A549 (cell line): ENCODE results near the gene HSDL2. TPM values are rescaled to one million over a fixed set of nuclear protein-coding genes. Genes with fewer than 3 reads are reported as not detected.

ENCODE experiments used
- ATAC-seq, 2 experiments: fragments of 200-7000 bp in 1 of 2; fragments of >200 bp in 1 of 2; cut with Nextera tagmentation in 1 of 2; cut with Tn5 transposase in 1 of 2; 3 replicates each; pipeline versions ENCODE4 v1.8.0 to v1.9.1; 2018 to 2020; ENCODE audit warnings: mild to moderate bottlenecking in 1 of 2, moderate library complexity in 1 of 2
- CTCF ChIA-PET: fragments of 300-600 bp; sonication (Branson Sonifier 250); formaldehyde crosslinking; extraction: SDS; loops from one replicate; lab custom pipeline; 2021; ENCODE audit warnings: antibody characterized with exemption, inconsistent platforms; lab: Yijun Ruan, JAX
- POLR2A ChIA-PET: fragments of 350-600 bp; formaldehyde crosslinking; extraction: SDS; loops from one replicate; lab custom pipeline; 2021; ENCODE audit warnings: antibody characterized with exemption, inconsistent platforms; lab: Yijun Ruan, JAX
- DNase-seq, 2 experiments: peaks; one replicate each; pipeline versions ENCODE4 v3.0.0 to v3.0.0-alpha.2; 2011 to 2016; ENCODE audit warnings: low read depth in 1 of 2, low spot score in 1 of 2
- FAIRE-seq: peaks from 2 replicates; lab custom pipeline; 2011; peaks lifted over from hg19 to GRCh38; lab: Jason Lieb, UNC
- H3K27ac ChIP-seq, 2 experiments: fragments of >200 bp; sonication (Bioruptor Twin); formaldehyde crosslinking; 3 replicates each; pipeline ENCODE4 v1.5.1; 2016 to 2017
- H3K4me1 ChIP-seq: fragments of >200 bp; sonication (Bioruptor Twin); formaldehyde crosslinking; 3 replicates; pipeline ENCODE4 v1.6.1; 2016
- H3K4me2 ChIP-seq: fragments of >200 bp; sonication (Bioruptor Twin); formaldehyde crosslinking; 3 replicates; pipeline ENCODE4 v1.6.1; 2016
- H3K4me3 ChIP-seq: fragments of >200 bp; sonication (Bioruptor Twin); formaldehyde crosslinking; 3 replicates; pipeline ENCODE4 v1.5.1; 2016
- H3K9me3 ChIP-seq: fragments of >200 bp; sonication (Bioruptor Twin); formaldehyde crosslinking; 3 replicates; pipeline ENCODE4 v1.6.1; 2016
- ATOH8 ChIP-seq: fragments of 250-450 bp; sonication (Bioruptor Pico); IDR thresholded peaks from 2 replicates; pipeline ENCODE4 v1.5.0; 2020; ENCODE audit warnings: low read depth, mild to moderate bottlenecking, moderate library complexity
- BCL3 ChIP-seq: fragments of >200 bp; sonication (Bioruptor Twin); formaldehyde crosslinking; IDR thresholded peaks from 3 replicates; pipeline ENCODE4 v1.6.1; 2016
- CTCF ChIP-seq: fragments of >200 bp; sonication (Bioruptor Twin); formaldehyde crosslinking; IDR thresholded peaks from 3 replicates; pipeline ENCODE4 v1.5.1; 2016
- E2F6 ChIP-seq: IDR thresholded peaks from 2 replicates; pipeline ENCODE4 v1.6.1; 2012; ENCODE audit warnings: low read depth, borderline replicate concordance
- MAX ChIP-seq: IDR thresholded peaks from 2 replicates; pipeline ENCODE4 v1.6.1; 2012
- MAZ ChIP-seq: fragments of 150-350 bp; IDR thresholded peaks from 2 replicates; pipeline ENCODE4 v1.6.1; 2014; ENCODE audit warnings: antibody characterized with exemption, low read depth, low read length, borderline replicate concordance
- PHF8 ChIP-seq: fragments of 200-600 bp; sonication (generic); IDR thresholded peaks from 2 replicates; pipeline ENCODE4 v1.6.1; 2016; ENCODE audit warnings: low read depth, mild to moderate bottlenecking, antibody characterized with exemption, moderate library complexity, borderline replicate concordance
- POLR2A ChIP-seq: IDR thresholded peaks from 2 replicates; pipeline ENCODE4 v1.6.1; 2012; ENCODE audit warnings: mild to moderate bottlenecking, low read length
- RAD21 ChIP-seq, 2 experiments: fragments of >200 bp in 1 of 2; sonication (Bioruptor Twin) in 1 of 2; formaldehyde crosslinking in 1 of 2; IDR thresholded peaks in 1 of 2; conservative IDR thresholded peaks in 1 of 2; 2 replicates in 1 of 2; 3 replicates in 1 of 2; pipeline ENCODE4 v1.6.1; 2012 to 2018; ENCODE audit warnings: inconsistent platforms in 1 of 2
- SMC3 ChIP-seq: fragments of >200 bp; sonication (Bioruptor Twin); formaldehyde crosslinking; IDR thresholded peaks from 3 replicates; pipeline ENCODE4 v1.6.1; 2018; ENCODE audit warnings: inconsistent platforms
- TP53 ChIP-seq: fragments of 250-450 bp; sonication (Bioruptor Pico); IDR thresholded peaks from 2 replicates; pipeline ENCODE4 v1.5.0; 2021; ENCODE audit warnings: mild to moderate bottlenecking, moderate library complexity
- WGBS: methylation state at CpG from one replicate; pipeline ENCODE4 v1.1.6; 2017; ENCODE audit errors: missing lambda C conversion rate; 5-methylcytosine and 5-hydroxymethylcytosine counted together
- polyA plus RNA-seq, 4 experiments: library from polyadenylated mRNA; depleted of rRNA in 3 of 4; stranded (reverse); fragments of >200 nt; fragmentation: RNase III in 1 of 4; extraction: RNeasy Plus Mini Kit Qiagen cat#74134 plus additional on column Dnase treatment in 1 of 4; gene quantifications; 2 replicates in 3 of 4; 3 replicates in 1 of 4; pipeline ENCODE4 v1.2.3, GENCODE V29; 2011 to 2017

HSDL2 gene
- polyA plus RNA-seq, 2 of the 4 experiments (the other 2 are of a cell fraction) = 47.4 to 47.7 TPM

- TF ChIP-seq ATOH8 (CRISPR knock-in tag) = no peak
These were observed 46.8 kb upstream of the HSDL2 start, which contains the start of gene PTBP3 (continued) for GRCh38 chr9:112332977-112333638.

GRCh38 chr9:112333639-112334431 lies 46.1 kb upstream of the HSDL2 start:
- peak overlapping the region; percentile 97 for H3K27ac ChIP-seq
- H3K4me3 ChIP-seq = peak overlapping the region; percentile 81
- peaks cover 44% of the 10 kb centered on the region for H3K4me1 ChIP-seq
- 1% methylated on average over 13 of the region's 72 CpGs for WGBS
- H3K4me2 ChIP-seq = peak overlapping the region; percentile 84
- DNase-seq (peak; percentile 90 to 95), ATAC-seq (peak; percentile 68 to 78)
- POLR2A ChIA-PET = interaction anchor here (0.6 to 1.9 kb wide), 21 partner anchors 8 to 246 kb away, joined by 3 to 22 read pairs (median 5); partner anchors contain the start of genes HSDL2 and SUSD1
- TF ChIP-seq RAD21 (conservative IDR thresholded peaks at IDR 0.05 in 1 of 2, IDR thresholded peaks at IDR 0.05 in 1 of 2) = peak; percentile 31 to 77
- TF ChIP-seq PHF8 = peak; percentile 42; the same call in 1 of the 2 replicates
- no peak for TF ChIP-seq TP53 (CRISPR knock-in tag)
- peak; percentile 68 for TF ChIP-seq CTCF
- TF ChIP-seq BCL3 = peak; percentile 16; the same call in 1 of the 3 replicates
- peak; percentile 56 for TF ChIP-seq POLR2A
- peak; percentile 78 for TF ChIP-seq SMC3
- TF ChIP-seq MAX = peak; percentile 40; the same call in 1 of the 2 replicates
- no peak for TF ChIP-seq E2F6
- TF ChIP-seq, all 56 proteins: peak for 7
- CTCF ChIA-PET = interaction anchor here (0.5 to 2.5 kb wide), 37 partner anchors 9 to 574 kb away, joined by 3 to 19 read pairs (median 4); no protein-coding TSS in a partner anchor
- no peaks in the 10 kb centered on the region for H3K9me3 ChIP-seq
- FAIRE-seq = no peak

GRCh38 chr9:112334432-112334841 lies 45.5 kb upstream of the HSDL2 start:
- CTCF ChIA-PET = interaction anchor here (1.0 to 2.7 kb wide), 14 partner anchors 17 to 575 kb away, joined by 3 to 19 read pairs (median 6); no protein-coding TSS in a partner anchor
- peak in 1 of 2 experiments; percentile 51 for DNase-seq
- POLR2A ChIA-PET = interaction anchor here (0.8 to 1.9 kb wide), 8 partner anchors 12 to 236 kb away, joined by 4 to 22 read pairs (median 9); partner anchors contain the start of genes HSDL2 and SUSD1

More at GRCh38 chr9:112334432-112334841, 45.5 kb upstream of the HSDL2 start:
- no peak for FAIRE-seq
- 0 out of 6 replicates have a peak, but pooled peaks of 1 of the 2 experiments have one; percentile 2 for ATAC-seq
- no peaks in the 10 kb centered on the region for H3K9me3 ChIP-seq
- WGBS = 3% methylated on average over 8 of the region's 8 CpGs
- H3K4me1 ChIP-seq = peaks cover 49% of the 10 kb centered on the region
- TF ChIP-seq RAD21 (conservative IDR thresholded peaks at IDR 0.05 in 1 of 2, IDR thresholded peaks at IDR 0.05 in 1 of 2) (0 out of 5 replicates have a peak, but pooled peaks of 1 of the 2 experiments have one; percentile 7), MAZ (no peak)
- TF ChIP-seq, all 56 proteins: peak for 1
- Histone ChIP-seq H3K4me3 (peak overlapping the region; percentile 49), H3K4me2 (peak overlapping the region; percentile 84), H3K27ac (peak overlapping the region; percentile 94 to 97)
